Stimulated activated CD8-positive, alpha-beta memory T cell treated with anti-CD3 and anti-CD28 coated beads, Interleukin-4, amount 100 ng/mL, for 24 hours (primary cell): ENCODE results near the gene ADRA2B.

ENCODE experiments used
- DNase-seq: peaks from one replicate; pipeline ENCODE4 v3.0.0-alpha.2; 2020; ENCODE audit warnings: low read depth

The ADRA2B gene

DNA sequence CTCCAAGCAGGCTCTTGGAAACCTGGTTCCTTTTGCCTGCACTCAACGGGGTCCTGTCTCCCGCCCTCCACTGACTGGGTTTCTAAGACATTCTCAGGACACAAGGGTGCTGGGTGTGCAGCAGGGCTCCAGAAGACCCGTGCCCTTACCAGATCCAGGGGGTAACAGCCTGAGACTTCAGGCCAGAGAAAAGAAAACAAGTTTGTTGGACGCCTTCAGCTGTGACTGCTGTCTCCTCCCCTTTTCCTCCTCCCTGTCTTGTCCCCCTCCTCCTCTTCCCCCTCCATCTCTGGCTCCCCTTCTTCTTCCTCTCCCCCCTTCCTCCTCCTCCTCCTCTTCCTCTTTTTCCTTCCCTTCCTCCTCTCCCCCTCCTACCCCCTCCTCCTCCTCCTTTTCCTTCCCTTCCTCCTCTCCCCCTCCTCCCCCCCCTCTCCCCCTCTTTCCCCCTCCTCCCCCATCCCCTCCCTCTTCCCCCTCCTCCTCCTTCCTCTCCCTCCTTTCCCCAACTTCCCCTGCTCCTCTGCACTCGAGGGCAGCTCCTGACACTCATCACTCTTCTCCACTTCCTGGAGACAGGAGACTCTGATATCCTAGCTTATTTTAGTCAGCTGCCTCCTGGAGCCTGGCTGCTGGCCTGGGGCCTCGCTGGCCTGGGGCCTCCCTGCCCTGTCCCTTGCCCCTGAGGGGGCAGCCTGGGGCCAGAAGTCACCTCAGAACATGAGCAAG is 12.4 kb downstream of the ADRA2B start:
- DNase-seq: no peak

DNA sequence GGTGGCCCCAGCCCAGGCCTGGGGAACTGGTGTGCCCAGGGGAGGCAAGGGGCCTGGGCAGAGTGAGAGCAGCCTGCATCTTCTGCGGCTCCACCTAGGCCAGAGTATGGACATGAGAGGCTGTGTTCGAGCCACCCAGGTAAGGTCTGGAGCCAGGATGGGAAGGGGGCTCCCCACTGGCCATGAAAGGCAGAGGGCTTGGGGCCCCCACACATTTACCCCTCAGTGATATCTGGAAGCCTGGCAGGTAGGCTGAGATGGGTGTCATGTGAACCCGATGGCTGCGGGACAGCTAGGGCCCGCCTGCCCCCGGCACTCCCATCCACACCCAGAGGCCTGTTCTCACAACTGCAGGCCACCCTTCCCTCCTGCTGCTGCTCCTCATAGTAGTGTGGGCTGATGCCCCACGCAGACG is 13.2 kb downstream of the ADRA2B start:
- DNase-seq: no peak

DNA sequence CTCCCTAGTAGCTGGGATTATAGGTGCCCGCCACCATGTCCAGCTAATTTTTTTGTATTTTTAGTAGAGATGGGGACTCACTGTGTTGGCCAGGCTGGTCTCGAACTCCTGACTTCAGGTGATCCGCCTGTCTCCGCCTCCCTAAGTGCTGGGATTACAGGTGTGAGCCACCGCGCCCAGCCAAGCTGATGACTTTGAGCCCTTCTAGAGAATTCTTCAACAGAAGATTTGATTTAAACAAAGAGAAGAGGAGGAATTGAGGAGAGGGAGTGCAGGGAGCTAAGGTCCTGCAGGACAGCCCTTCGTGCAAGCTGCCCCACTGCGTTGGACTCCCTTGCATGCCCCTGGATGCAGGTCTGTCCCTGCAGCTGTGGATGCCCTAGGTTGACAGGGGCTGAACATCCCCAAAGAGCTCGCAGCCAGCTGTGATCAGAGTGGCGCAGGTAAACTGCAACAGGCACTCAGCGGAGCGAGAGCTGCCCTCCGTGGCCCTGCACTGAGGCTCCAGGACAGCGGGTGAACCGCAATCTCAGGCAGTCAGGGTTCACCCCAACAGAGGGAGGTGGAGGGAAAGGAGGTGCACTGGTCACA is 13.7 kb downstream of the ADRA2B start:
- DNase-seq: no peak

DNA sequence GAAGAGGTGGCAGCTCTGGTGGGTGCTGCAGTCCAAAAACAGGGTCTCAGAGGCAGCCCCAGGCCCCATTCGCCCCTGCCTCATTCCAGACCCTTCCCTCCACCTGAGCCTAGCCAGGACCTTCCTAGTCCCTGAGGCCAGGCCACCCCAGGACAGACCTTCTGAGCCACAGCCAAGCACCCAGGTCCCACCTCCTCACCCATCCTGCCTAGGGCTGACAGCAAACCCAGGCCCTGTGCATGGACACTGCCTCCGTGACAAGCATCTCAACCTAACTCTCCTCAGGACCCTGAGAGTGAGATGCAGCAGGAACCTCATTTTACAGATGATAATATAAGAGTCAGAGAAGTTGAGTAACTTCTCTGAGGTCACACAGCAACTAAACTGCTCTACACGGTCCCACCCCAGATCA is 15.5 kb downstream of the ADRA2B start:
- DNase-seq: no peak

DNA sequence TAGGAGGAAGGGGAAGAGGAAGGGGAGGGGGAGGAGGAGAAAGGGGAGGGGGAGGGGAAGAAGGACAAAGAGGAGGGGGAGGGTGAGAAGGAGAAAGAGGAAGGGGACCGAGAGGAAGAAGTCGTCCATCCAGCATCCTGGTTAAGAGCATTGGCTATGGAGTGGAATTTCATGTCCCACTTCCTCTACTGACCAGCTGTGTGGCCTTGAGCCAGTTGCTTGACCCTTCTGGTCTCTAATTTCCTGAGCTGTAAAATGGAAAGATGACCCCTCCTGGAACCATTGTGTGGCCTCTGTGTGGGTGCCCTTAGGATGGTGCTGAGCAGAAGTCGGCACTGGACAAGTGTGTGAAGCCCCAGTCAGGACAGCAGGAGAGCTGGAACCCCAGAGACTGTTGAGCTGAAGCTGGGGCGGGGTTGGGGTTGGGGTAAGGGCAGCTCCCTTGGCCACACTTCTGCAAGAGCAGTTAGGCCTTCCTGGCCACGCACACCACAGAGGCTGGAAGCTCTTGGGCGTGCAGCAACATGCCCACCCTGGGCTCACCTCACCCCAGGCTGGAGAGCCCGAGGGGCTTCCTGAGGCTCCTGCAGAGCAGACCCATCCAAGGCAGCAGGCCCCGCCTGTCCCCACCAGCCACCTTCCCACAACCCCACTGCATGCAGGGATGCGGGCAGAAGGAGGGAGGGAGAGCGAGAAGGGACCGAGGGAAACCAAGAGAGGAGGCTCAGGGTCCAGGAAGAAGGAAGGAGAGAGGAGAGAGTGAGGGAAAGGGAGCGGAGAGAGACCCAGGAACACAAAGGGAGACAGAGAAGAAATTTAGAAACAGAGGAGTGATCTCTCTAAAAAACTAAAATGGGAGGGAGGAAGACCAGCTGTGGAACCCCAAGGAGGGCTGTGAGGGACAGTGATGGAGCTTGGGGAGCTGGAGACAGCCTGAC is 16.2 kb downstream of the ADRA2B start:
- DNase-seq: no peak

DNA sequence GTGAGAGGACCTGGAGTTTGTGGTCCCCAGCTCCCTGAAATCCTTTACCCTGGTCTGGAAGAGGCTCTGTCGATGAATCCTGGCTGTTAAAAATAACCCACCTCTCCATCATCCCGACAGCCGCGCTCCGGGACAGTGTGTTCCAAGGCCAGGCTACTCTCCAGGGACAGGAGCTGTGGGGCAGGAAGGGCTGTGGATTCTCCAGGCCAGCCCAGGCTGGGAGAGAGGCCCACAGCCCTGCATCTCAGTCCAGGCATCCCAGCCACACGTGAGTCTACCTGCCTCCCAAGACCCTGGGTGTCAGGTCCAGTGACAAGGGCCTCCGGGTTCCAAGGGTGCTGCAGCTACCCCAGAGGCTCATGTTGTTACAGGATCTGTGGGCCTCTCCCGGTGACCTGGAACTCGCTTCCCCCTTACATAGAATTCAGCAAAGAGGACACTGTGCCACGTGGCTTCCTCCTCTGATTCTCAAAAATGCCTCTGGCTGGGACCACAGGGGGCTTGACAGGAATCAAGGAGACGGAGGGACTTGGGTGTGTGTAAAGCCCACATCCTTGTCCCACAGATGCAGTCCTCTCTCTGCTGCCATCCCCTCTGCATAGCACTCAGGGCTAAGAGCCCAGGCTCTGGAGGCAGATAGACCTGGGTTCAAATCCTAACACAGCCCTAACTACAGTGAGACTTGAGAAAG is 17.3 kb downstream of the ADRA2B start:
- no peak for DNase-seq

DNA sequence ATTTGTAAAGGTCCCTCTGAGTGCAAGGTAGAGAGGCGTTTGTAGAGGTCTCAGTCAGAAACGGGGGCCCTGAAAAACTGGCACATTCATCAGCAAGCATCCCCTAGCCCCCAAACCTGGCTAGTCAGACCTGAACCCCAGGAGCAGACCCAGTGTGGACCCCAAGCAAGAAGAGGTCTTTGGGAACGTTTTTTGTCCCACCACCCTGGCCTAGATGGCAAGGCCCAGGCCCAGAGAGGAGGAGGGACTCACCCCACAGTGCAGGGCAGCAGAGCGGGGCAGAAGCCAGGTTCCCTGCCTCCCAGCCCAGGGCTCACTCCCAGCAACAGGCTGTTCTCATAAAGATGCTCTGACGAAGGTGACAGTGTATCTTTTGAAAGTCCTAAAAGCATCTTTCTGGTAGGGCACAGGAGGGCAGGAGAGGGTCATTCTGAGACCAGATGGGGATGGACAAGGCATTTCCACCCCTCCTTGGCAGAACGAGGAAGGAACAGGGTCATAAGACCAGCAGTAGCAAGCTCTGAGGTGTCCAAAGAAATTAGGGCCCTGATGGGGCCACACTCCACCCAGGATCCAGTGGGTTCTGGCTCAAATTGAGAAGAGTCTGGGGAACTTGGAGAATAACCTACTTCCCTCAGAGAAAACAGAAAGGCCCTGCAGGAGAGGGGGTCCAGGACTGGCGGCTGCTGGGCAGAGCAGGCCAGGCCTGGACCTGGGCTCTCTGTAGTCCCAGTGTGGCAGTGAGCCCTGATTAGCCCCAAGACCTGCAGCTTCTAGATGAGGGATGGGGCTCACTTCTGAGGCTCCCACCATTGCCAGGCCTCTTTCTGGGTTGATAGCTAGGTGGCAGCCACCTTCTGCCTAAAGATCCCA is 18.2 kb downstream of the ADRA2B start:
- DNase-seq: no peak

DNA sequence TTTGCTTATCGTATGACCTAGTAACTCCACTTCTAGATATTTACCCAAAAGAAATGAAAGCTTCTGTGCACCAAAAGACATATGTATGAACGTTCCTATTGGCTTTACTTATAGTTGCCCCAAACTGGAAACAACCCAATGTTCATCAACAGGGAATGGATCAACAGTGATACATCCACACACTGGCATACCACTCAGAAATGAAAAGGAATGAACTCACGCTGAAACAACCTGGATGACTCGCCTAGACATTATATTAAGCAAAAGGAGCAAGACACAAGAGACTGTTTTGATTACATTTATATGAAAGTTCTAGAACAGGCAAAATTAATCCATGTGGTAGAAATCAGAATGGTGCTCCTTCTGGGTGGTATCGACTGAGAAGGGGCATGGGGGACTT is 18.9 kb downstream of the ADRA2B start:
- no peak for DNase-seq

DNA sequence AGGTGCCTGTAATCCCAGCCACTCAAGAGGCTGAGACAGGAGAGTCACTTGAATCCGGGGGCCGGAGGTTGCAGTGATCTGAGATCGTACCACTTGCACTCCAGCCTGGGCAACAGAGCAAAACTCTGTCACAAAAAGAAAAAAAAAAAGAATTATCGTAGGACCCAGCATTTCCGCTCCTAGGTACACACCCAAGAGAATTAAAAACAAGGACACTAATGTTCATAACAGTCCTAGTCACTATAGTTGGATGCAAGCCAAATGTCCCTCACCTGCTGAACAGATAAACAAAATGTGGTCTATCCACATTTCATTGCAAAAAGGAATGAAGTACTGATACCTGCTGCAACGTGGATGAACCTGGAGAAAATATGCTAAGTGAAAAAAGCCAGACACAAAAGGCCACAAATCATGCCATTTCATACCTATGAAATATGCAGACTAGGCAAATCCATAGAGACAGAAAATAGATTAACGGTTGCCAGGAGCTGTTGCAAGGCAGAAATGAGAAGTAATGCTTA is 21.2 kb downstream of the ADRA2B start:
- DNase-seq: no peak

DNA sequence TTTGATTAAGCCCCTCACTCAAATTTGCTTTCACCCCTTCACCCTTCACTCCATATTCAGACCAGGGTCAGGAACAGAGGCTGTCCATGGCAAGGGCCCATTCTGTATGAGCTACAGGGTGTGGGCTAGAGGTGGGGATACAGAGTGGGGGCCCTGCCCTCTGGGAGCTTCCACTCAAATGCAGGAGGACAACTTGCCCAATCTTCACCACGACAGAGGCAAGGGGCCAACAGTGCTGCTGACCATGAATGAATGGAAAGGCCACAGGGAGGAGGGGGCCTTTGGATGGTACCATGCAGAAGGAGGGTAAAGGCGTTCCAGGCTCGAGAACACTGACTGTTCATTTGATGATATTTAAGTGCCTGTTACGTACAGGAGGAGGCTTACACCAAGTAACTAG is 22.8 kb downstream of the ADRA2B start:
- no peak for DNase-seq

DNA sequence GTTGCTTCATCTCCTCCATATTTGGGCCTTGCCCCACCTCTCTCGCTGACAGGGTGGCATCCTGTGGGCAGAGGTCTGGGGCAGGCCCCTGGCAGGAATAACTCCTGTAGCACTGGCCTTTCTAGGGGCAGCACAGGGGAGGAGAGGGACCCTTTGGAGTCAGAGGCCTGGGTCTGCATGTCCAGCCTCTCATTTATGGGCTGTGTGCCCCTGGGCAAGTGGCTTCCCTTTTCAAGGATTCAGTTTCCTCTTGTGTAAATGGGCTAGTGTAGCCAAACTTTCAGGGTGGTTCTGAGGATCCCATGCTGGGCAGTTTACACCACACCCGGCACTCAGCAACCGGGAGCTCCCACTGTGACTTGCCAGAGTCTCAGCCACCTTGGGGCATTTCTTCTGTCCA is 23.4 kb downstream of the ADRA2B start:
- no peak for DNase-seq

DNA sequence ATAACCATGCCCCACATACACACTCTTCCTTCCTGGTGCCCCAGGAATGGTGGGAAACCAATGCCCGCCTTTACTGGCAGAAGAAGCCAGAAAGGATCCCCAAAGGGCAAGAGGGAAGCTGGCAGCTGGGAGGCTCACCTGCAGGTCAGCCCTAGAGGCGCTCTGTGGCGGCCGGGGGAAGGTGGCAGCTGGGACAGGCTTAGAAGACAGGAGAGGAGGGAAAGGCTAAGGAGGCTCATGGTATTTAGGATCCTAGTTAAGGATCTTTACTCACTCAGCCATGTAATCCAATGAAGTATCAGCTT is 23.8 kb downstream of the ADRA2B start:
- no peak for DNase-seq

DNA sequence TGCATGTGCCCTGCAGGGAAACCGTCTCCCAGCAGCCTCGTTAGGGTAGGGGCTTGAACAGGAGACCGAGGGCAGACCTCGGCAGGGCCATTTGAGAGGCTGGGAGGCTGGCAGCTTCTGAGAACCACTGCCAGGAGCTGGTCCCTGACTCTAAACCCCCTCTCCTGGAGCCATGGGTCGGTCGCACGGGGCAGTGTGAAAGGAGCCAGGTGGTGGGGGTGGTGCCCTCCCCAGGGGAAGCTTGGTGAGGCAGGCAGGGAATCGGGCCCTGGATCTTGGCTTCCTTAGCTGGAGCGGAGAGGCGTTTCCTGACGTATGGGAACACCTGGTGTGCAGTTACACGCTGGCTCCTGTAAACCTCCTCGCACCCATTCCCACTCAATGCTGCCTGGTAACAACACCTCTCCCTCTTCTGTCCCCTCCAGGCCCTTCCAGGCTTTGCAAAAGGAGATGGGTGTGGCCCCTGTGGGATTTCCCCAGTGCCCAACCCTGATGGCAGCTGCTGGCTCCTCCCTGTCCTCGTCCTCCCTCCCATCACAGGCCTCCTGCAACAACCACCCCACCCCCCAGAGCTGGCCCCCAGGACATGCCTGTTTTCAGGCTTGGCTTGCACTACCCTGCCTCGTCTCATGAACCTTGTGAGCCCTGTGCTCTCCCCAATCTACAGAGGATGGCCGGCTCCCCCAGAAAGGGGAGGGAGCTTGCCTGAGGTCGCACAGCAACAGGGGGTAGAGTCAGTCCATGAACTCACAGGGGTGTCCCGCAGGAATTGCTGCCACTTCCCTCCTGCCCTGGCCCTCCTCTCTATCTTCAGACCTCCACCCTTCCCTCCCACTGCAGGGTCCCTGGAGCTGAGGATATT is 24.4 kb downstream of the ADRA2B start:
- no peak for DNase-seq

DNA sequence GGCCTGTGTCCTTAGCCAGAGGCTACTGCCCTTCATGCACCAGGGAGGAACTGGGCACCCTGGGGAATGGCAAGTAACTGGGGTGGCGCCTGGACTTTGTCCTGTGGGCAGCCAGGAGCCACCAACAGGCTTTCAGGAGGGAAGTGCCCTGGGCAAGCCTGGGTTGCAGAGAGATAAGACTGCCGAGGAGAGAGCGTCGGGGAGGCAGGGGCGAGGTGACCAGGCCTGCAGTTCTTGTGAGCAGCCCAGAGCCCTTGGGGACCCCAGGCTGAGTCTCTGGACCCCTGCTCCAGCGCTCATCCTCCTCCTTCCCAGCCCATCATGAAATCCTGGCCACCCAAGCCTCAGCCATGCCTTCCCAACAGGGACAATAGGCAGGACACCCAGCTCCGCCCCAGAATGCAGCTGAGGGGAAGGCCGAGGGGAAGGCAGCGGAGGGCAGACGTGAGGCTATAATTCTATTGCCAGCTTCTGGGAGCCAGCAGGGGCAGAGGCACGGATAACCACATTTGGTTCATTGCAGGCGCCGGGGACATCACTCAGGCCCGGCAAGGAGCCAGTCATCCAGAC is 25.1 kb downstream of the ADRA2B start:
- DNase-seq: no peak

DNA sequence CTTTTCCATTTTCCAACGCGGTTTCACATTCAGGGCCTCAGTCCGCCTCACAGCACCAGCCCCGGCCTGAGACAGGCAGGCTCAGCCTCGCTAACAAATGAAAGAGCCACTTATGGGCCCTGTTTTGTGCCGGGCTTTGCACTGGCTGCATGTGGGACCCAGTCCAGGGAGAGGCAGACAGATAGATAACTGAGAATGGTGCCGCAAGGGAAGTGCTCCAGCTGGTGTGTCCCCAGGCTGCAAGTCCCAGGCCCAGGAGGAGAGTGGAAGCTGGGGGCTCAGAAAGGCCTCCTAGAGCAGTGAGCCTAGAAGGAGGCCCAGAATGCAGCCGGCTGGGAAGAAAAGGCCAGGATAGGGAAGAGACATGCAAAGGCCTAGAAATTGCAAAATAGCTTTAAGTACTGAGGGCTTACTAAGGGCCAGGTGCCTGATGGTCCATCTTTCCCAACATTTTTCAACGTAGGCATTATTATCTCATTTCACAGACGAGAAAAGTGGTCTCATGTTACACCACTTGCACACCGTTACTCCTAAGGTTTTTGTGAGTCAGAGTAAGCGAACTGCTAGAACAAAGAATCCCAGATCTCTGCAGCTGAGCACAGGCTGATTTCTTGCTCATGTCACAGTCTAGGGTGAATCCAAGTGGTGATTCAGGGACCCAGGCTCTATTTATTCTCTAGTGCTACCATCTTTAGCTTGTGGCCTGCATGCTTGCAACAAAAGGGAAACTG is 26.0 kb downstream of the ADRA2B start:
- no peak for DNase-seq

DNA sequence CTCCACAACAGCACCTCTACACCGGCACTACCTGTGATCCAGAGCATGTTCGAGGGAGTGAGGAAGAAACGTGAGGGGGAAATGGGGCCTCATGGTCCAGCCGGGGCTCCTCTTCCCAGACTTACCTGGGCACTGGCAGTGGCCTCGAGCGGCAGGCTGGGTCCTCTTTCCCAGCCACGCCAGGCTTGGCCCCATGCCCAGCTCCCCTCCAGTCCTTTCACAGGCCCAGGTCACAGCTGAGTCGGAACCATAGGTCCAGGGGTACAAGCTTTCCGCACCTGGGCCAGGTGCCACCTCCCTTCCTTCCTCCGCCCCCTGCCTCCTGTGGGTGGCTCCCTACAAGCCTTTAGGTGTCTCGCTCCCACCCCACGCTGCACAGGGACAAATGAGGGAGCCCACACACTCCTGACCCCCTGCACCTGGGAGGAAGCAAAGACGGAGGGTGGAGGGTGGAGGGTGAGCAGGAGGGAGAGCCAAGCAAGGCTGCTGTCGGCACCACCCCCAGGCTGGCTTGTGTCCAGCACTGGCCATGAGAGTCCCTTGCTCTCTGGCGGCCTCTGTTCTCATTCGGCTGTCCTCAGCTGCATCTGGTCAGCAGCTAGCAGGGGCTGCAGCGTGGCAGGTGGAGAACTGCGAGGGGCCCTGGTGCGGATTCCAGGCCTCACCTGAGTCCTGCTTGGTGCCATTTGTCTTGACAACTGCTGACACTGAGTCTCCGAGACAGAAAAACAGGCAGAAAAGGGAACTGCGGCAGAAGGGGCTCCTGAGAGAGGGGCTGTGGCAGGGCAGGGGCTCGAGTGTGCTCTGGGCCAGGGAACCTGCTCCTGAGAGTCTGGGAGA is 26.8 kb downstream of the ADRA2B start:
- DNase-seq: no peak

DNA sequence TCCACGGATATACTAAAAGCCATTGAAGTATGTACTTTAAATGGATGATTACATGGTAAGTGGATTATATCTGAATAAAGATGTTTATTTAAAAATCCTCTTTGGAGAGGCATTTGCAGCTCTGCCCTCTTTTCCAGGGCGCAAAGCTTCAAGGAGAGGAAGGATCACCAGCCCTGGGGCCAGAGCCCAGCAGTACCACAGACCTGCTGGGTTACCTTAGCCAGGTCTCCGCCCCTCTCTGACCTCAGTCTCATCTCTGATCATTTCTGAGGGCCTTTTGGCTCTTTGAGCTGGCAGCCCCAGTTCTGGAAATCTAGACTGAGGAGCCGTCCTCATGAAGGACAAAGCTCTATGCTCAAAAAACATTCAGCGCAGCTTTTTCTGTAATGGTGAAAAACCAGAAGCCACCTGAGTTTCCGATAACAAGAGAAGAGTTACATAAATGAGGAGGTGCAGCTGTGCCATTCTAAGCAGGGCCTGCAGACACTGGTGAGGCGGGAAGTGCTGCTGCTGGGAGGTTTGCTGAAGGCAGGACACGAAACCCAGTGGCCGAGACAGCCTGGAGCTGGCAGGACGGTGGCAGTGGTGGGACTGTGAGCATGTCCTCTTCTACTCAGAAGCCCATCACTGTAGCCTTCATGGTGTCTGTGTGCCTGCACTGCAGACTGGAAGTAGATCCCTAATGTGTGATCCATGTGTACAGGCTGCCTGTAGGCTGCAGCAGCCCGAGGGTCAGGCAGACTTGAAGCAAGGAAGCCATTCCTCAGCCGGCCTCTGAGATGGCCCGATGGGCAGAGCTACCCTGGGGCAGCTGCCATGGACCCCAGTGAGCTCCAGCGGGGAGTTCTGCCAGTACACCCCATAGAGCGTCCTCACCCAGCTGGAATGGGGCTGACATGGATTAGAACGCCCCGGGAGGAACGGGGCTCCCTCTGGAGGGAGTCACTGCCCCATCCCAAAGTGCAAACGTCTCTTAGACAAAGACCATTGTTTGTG is 27.7 kb downstream of the ADRA2B start:
- no peak for DNase-seq
